Stimulated activated CD4-positive, alpha-beta T cell treated with anti-CD3 and anti-CD28 coated beads, Interleukin-4, amount 100 ng/mL, for 1 hour (primary cell): ENCODE measurements around the gene ESPNL.

Source experiments
- DNase-seq: peaks from one replicate; pipeline ENCODE4 v3.0.0-alpha.2; 2020

ESPNL gene

GRCh38 chr2:238080518-238080917 is 19.6 kb upstream of the ESPNL start:
- DNase-seq, result no peak

DNA sequence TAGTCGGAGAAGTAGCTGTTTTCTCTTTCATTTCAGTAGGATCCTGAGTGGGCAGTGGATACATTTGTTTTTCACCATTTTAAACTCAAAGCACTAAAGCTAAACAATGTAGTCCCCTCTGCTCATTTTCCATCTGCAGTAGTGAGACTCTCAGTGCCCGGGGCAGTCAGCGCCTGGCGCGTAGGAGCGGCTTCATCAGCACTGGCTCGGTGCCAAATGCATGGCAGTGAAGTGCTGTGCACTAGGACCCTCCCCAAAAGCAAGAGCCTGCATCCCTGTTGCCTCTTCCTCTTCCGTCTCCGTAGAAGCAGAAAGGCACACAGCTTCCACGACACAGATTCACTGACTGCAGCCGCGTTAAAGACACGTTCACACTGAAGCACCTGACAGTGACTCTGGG is 19.0 kb upstream of the ESPNL start:
- no peak for DNase-seq

DNA sequence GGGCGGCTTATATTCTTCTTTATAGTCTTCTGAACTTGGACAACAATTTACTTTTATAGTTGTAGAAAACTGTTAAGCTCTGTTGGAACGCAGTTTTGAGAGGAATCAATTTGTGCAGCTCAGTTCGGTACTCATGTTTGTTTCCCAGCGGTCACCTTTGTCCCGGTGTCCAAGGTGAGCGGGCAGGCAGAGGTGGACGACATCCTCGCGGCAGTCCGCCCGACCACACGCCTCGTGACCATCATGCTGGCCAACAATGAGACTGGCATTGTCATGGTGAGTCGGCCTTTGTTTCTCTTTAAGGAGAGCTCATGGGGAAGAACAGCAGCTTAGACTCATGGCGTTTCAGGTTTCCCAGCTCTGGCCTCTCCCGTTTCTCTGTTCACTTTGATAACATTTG is 18.6 kb upstream of the ESPNL start:
- no peak for DNase-seq

DNA sequence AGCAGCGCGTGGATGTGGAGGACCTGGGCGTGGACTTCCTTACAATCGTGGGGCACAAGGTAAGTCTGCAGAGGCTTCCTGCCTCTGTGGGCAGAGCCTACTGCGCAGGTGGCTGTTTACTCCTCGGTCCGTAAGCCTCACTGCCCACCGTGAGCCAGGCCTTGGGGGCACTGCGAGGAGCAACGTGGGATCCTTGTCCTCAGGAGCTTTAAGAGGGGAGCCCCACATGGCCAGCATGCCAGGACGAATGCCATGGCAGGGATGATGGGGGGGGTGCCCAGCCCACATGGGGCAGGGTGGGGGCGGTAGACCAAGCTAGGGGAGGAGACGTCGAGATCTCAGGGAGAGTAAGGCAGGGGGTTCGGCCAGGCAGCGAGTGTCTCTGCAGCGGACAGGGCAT is 18.0 kb upstream of the ESPNL start:
- no peak for DNase-seq

DNA sequence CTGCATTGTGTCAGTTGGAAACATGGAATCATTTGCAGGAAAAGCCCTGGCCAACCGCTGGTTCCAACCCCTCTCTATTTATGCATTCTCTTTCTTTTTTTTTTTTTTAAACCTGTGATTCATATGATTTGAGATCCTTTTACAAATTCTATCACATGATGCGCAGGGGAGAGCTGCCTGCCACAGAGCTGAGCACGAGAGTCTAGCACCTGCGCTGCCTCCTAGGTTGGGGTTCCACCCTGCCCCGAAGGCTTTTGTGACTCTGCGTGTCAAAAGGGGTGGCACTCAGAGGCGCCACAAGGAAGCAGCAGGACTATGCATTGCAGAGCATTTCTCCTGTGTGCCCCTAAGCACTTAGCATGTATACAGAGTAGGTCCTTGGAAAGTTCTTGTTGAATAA is 17.3 kb upstream of the ESPNL start:
- no peak for DNase-seq

GRCh38 chr2:238083919-238084318 is 16.2 kb upstream of the ESPNL start:
- no peak for DNase-seq

GRCh38 chr2:238084761-238085160 is 15.4 kb upstream of the ESPNL start:
- DNase-seq, result no peak

GRCh38 chr2:238085899-238086298 is 14.2 kb upstream of the ESPNL start:
- DNase-seq, result no peak

DNA sequence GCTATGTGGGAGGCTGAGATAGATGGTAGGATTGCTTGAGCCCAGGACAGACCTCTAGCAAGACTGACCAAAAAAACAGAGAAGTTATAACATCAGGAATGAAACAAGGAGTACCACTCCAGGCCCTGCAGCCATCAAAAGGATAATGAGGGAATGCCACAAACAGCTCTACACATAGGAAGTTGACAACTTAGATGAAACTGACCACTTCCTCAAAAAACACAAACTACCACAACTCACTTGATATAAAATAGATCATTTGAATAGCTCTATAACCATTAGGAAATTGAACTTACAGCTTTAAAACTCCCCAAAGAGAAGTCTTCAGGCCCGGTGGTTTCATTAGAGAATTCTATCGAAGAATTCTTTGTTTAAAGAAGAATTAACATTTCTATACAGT is 12.9 kb upstream of the ESPNL start:
- DNase-seq, result no peak

- no peak for DNase-seq
These were observed 9.3 kb upstream of the ESPNL start for GRCh38 chr2:238090887-238091286.

GRCh38 chr2:238091436-238092060 is 8.6 kb upstream of the ESPNL start:
- no peak for DNase-seq

GRCh38 chr2:238092486-238093035 is 7.6 kb upstream of the ESPNL start:
- no peak for DNase-seq

DNA sequence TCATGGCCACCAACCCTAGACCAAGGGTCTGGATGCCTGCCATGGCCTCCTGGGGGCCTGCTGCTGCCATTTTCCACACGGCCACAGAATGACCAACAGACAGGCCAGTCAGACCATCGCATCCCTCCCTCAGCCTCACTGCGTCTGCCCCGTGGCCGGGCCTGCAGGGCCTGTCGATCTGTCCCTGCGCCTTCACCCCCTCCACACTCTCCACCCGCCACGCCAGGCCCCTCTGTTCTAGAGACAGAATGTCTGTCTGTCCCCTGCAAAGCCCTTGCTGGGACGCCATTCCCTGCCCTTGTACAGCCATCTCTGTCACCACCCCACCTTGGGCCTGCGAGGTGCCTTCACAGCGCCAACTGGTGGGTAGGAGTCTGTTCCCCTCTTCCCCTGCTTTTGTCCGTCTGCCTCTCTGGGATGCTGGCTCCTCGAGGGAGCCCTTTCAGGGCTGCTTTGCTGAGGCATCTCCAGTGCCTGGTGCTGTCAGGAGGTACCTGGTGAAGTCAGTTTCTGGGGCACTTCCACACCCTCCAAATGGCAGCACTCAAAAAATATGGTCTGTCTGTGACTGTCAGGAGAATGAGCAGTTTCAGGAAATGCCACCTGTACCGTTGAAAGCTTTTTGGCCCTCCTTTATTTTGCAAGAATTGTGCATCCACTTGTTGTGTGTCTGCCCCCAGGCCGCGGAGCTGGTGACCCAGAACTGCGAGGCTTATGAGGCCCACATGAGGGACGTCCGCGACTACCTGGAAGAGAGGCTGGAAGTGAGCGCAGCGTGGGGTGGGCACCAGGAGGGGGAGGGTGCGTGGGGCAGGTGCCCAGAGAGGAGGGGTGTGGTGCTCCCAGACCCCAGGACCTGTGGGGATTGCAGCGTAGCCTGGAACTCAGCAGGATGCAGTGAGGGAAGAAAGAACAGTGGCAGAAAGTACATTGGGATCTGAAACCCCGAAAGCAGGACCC is 6.7 kb upstream of the ESPNL start:
- no peak for DNase-seq

- no peak for DNase-seq
These were observed 5.6 kb upstream of the ESPNL start for GRCh38 chr2:238094438-238095022.

DNA sequence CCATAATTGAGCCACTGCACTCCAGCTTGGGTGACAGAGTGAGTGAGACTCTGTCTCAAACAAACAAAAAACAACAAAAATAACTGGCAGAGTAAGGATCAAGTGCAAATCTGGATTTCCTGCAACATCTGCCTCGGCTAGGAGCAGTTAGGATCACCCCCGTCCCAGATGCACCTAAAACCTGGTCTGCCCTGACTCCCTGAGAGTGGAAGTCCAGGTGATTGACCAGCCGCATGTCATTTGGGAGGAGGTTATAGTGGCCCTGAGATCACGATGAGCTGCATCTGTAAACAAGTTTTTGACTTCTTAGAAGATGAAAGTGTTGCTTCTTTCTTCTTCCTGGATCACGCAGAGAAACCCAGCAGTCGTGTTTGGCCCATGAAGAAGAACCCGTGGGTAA is 5.0 kb upstream of the ESPNL start:
- no peak for DNase-seq

DNA sequence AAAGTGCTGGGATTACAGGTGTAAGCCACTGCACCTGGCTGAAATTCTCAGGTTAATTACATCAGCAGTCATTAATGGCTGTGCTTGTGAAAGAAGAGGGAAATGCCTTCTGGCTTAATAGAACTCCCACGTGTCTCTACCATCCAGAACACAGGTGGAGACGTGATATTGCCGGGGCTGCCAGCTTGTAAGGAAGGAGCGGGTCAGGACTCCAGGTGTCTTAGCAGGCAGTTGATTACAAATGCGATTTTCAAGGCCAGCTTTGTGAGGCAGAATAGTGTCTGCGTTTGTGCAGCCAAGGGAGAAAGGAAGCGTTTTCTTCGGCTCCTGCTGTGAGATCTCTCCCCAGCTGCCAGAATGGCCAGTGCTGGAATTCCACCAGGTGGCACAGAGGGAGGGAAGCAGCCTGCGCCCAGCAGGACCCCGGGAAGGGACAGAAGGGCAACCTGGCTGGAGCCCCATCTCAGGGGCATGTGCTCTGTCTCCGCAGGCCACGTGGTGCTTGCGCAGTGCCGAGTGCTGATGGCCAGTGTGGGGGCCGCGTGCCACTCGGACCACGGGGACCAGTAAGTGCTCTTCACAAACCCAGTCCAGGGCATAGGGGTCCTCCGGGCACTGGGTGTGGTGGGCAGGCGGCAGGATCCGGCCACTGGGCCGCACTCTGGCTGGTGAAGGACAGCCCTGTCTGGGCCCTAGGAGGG is 3.7 kb upstream of the ESPNL start:
- DNase-seq, result no peak

DNA sequence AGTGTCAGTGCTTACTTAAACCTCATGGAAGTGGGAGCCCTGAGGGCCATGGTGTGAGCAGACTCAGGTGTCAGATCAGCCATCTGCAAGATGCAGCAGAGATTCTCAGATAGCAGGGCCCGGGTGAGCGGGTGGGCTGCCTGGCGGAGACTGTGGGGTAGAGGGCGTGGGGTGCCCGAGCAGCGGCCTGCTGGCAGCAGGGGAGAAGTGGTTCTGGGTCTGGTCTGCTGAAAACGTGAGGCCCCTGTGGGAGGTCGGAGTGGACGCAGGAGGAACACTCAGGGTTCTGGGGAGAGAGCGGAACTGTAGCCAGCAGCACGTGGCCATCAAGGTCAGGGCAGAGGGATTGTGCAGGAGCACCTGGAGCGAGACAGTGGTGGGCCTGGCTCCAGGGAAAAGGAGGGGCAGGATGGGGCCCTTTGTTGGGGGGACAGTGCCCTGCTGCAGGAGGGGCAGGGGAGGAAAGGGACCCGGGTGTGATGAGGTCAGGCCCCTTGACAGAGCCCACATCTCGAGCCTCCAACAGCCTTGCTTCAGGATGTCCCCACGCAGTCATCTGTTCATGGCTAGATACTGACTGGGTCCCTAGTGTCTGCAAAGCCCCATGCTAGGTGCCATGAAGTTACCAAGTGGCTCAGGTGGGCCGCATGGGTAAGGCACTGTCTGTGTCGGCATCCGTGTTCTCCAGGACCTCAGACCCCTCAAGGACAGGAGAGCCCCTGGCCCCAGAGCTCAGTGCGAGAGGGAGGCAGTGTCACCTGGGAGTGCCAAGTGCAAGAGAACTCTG is 2.7 kb upstream of the ESPNL start:
- DNase-seq, result no peak

- DNase-seq, result no peak
These were observed 1.9 kb upstream of the ESPNL start for GRCh38 chr2:238097988-238098871.

- DNase-seq, result no peak
These were observed 1.0 kb upstream of the ESPNL start for GRCh38 chr2:238098901-238099713.

DNA sequence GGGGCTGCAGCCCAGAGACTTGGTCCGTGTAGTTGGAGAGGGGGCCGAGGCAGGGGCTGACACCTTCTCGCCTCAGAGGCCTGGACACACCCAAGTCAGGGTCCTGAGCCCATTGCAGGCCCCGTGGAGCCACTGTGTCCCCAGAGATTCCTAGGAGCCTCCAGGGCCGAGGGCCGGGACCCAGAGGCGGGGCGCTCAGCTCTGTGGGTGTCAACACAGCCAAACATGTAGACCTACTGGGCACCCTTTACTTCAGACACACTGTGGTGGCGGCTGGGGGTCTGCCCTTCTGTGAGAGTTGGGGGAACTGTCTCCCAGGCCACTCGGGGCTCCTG is 459 bp upstream of the ESPNL start:
- DNase-seq, result no peak
